Lower leg skin (tissue), 4 donors: ENCODE results near the gene C22orf39. TPM values are rescaled to one million over a fixed set of nuclear protein-coding genes. Genes with fewer than 3 reads are reported as not detected.

Source experiments
- DNase-seq, 2 donors: peaks; one replicate each; pipeline ENCODE4 v3.0.0-alpha.2; 2019; ENCODE audit warnings: low spot score in 2 of 2
- H3K4me3 ChIP-seq: fragments of 200-600 bp; sonication (generic); 2 replicates; pipeline ENCODE4 v1.5.1; 2017; ENCODE audit warnings: mild to moderate bottlenecking, low read depth; ENCODE audit not compliant: poor library complexity, severe bottlenecking
- POLR2A ChIP-seq, 2 donors: fragments of 450-650 bp; IDR thresholded peaks; one replicate each; pipeline ENCODE4 v1.6.1; 2016 to 2017; ENCODE audit warnings: antibody characterized with exemption in 2 of 2, mild to moderate bottlenecking in 1 of 2, moderate library complexity in 1 of 2
- WGBS, 2 donors: methylation state at CpG; one replicate each; pipeline ENCODE4 v1.1.5; 2018; 5-methylcytosine and 5-hydroxymethylcytosine counted together
- intact Hi-C: fragments of 100-400 bp; cut with DNase I; formaldehyde crosslinking; loops from one replicate; pipeline ENCODE4 v1.15.0; 2023; ENCODE audit warnings: low total_unique reads
- total RNA-seq, 4 donors: library from RNA; depleted of rRNA; stranded (reverse); fragments of >200 nt; gene quantifications; one replicate each; pipeline ENCODE4 v1.1.0, GENCODE V29; 2016
- TF ChIP-seq, protein P1 (sequence below), 3 donors: fragments of 450-650 bp; IDR thresholded peaks; one replicate each; pipeline ENCODE4 v1.5.1; 2016; ENCODE audit warnings: antibody characterized with exemption in 3 of 3, mild to moderate bottlenecking in 3 of 3, moderate library complexity in 2 of 3

The C22orf39 gene
- total RNA-seq, 4 donors from 2014 or later = 31.0 to 50.4 (median 42.1) TPM

DNA sequence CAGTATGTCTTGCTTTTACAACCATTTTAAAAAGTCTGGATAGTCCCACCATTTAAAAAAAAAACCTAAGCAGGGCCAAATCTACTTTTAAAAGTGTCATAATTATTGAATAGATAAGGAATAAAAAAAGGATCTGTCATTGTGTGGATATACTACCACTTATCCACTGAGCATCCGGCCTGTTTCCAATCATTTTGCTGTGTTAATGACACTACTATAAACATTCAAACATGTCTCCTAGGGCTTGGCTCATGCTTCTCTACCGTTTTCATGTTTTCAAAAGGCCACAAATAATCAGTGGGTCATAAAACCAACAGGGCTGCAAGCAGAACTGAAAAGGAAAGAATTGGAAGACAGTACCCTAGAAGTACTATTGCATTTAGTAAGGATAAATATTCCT, 12.5 kb upstream of the C22orf39 start:
- DNase-seq = peak in 1 of 2 donors; percentile 3
- TF ChIP-seq, protein P1, sequence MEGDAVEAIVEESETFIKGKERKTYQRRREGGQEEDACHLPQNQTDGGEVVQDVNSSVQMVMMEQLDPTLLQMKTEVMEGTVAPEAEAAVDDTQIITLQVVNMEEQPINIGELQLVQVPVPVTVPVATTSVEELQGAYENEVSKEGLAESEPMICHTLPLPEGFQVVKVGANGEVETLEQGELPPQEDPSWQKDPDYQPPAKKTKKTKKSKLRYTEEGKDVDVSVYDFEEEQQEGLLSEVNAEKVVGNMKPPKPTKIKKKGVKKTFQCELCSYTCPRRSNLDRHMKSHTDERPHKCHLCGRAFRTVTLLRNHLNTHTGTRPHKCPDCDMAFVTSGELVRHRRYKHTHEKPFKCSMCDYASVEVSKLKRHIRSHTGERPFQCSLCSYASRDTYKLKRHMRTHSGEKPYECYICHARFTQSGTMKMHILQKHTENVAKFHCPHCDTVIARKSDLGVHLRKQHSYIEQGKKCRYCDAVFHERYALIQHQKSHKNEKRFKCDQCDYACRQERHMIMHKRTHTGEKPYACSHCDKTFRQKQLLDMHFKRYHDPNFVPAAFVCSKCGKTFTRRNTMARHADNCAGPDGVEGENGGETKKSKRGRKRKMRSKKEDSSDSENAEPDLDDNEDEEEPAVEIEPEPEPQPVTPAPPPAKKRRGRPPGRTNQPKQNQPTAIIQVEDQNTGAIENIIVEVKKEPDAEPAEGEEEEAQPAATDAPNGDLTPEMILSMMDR (IDR thresholded peaks at IDR 0.05) = no peak
- no peak for TF ChIP-seq POLR2A (IDR thresholded peaks at IDR 0.05)
- 76 to 78% methylated on average over 2 of the region's 2 CpGs for WGBS, 2 donors
- no peak overlapping the region for H3K4me3 ChIP-seq
- intact Hi-C loops = no loop called here

DNA sequence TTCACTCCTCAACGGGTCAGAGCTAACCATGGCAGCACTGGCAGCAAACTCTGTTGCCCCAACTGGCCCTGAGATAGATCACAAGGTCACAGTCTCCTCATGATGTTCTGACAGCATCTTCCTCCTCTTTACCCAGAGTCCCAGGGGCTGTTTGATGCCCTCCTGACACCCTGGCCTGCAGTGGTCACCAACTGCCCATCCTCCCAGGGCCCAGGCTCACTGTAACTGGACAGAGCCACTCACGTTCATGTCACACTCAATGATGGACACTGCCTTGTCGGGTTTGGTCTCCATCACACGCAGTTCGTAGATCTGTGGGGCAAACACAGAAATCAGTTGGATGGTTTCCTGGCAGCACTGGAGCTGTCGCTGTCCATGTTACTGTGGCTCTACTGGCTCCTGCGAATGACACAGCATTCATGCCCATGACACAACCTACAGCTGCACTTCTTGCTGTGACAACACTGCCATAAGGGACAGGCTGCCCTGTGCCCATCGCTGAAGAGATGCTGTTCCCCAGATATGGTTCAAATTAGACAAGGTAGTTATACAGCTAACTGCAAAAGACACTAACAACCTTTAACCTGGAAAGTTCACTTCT, 10.4 kb upstream of the C22orf39 start:
- peak in 1 of 2 donors; percentile 69 for DNase-seq
- intact Hi-C loops = no loop called here
- WGBS, 2 donors = 90 to 93% methylated on average over 8 of the region's 8 CpGs
- H3K4me3 ChIP-seq = no peak overlapping the region
- no peak for TF ChIP-seq POLR2A (IDR thresholded peaks at IDR 0.05)
- TF ChIP-seq, protein P1 (IDR thresholded peaks at IDR 0.05) = no peak

DNA sequence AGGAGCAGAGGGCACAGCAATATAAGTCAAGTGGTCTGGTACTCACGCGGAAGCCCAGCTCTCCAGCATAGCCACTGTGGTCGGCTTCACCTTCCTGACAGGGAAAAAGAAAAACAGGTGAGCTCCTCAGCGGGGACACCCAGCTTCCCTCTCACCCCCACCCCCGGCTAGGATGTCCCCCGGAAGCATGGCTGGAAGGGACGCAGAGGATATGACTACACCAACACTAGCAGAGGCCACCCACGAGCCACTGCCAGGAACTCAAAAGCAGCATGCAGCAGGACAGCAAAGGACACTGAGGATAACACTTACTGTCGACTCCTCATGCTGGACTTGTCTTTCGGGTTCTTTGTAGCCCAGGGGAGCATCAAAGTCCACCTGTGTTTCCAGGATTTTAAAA, 9.0 kb upstream of the C22orf39 start:
- TF ChIP-seq, protein P1 (IDR thresholded peaks at IDR 0.05) = no peak
- no peak for TF ChIP-seq POLR2A (IDR thresholded peaks at IDR 0.05)
- peak in 1 of 2 donors; percentile 61 for DNase-seq
- no peak overlapping the region for H3K4me3 ChIP-seq
- intact Hi-C loops = no loop called here
- 91% methylated on average over 10 of the region's 10 CpGs for WGBS, 2 donors

DNA sequence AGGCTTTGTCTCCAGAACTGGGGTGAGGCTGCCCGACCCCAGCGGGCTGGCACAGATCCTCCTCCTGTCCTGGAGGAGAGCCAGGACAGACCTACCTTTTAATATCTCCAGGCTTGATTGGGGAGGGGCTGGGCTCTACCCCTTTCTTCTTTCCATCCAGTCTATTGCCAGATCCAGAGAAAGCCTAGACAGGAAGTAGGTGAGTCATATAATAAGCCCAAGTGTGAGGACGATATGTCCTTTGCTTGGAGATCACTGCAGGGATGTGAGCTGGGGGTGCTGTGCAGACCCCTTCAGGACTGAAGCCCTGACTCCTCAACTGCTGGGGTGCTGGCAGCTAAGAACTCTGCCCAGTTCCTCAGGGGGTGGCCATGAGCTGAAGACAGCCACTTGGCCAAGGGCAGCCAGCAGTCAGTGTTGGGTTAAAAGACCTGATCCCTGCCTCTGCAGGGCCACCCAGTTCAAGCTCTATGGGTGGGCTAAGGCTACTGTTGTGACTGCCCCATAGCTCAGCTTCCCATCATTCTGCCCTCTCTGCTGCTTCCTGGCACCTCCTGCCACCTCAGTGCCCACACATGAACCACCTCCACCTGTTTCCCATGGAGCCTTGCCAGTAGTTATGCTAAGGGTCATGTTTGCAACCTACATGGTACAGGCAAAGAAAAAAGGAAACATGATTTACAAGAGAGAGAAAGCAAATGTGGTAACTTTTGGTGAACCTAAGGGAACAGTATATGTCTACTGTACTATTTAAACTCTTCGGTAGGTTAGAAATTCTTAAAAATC, 8.3 kb upstream of the C22orf39 start:
- intact Hi-C loops = no loop called here
- WGBS, 2 donors = 61 to 82% methylated on average over 4 of the region's 4 CpGs
- no peak overlapping the region for H3K4me3 ChIP-seq
- peak in 1 of 2 donors; percentile 34 for DNase-seq
- TF ChIP-seq POLR2A (IDR thresholded peaks at IDR 0.05) = no peak
- TF ChIP-seq, protein P1 (IDR thresholded peaks at IDR 0.05) = no peak

DNA sequence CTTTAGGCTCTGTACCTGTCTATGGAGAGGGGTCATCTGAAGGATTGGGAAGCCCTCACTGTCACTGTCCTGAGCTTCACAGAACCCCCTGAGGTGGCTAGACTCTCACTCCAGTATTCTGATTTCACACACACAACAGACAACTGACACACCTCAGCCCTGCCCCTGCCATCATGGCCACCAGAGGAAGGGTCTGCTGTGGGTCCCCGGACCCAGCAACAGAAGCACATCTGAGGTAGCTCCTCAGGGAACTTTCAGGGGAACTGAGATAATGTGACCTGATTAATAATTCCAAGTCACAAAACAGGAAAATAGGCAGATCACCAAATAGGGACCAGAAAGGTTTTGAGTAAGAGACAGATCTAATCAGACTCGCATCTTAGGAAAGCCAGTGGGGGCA, 7.5 kb upstream of the C22orf39 start:
- peak in 1 of 2 donors; percentile 59 for DNase-seq
- WGBS, 2 donors = 95% methylated on average over 2 of the region's 2 CpGs
- intact Hi-C loops = no loop called here
- TF ChIP-seq POLR2A (IDR thresholded peaks at IDR 0.05) = no peak
- TF ChIP-seq, protein P1 (IDR thresholded peaks at IDR 0.05) = no peak
- no peak overlapping the region for H3K4me3 ChIP-seq
